ENCODE data around the gene OR13H1. TPM values are rescaled to one million over a fixed set of nuclear protein-coding genes. Genes with fewer than 3 reads are reported as not detected.

OR13H1 gene
- total and polyA plus RNA-seq, 2 donors (not counting 3 experiments of a cell fraction or from before 2014, with no cell fraction given), result not detected

- no TSS peak for BruUV-seq (replicated peaks)
- POLR2A ChIA-PET, result no interaction called here
- no peaks in the 10 kb centered on the region for H3K4me1 ChIP-seq (ENCODE audit: control insufficient read depth, extremely low read depth, insufficient read depth, low read length)
- CTCF ChIA-PET, result no interaction called here
- no peak for DNase-seq (ENCODE audit: low read depth, low spot score)
- dilution Hi-C loops (cut with MboI; ENCODE audit: extremely low pct_ligation_motif_present, low sequenced_read_pairs) (no loop called here), intact Hi-C loops (cut with micrococcal nuclease) (no loop called here)
- H3K9me3 ChIP-seq (replicated peaks; ENCODE audit: control insufficient read depth, insufficient read depth, low read length), result no peaks in the 10 kb centered on the region
- no peak for TF ChIP-seq FOS (IDR thresholded peaks at IDR 0.05; ENCODE audit: borderline replicate concordance, insufficient read depth, low read length)
- no peak for TF ChIP-seq GATA2 (IDR thresholded peaks at IDR 0.05; ENCODE audit: insufficient read depth, insufficient read length, low read depth, low read length)
- TF ChIP-seq, protein P1, sequence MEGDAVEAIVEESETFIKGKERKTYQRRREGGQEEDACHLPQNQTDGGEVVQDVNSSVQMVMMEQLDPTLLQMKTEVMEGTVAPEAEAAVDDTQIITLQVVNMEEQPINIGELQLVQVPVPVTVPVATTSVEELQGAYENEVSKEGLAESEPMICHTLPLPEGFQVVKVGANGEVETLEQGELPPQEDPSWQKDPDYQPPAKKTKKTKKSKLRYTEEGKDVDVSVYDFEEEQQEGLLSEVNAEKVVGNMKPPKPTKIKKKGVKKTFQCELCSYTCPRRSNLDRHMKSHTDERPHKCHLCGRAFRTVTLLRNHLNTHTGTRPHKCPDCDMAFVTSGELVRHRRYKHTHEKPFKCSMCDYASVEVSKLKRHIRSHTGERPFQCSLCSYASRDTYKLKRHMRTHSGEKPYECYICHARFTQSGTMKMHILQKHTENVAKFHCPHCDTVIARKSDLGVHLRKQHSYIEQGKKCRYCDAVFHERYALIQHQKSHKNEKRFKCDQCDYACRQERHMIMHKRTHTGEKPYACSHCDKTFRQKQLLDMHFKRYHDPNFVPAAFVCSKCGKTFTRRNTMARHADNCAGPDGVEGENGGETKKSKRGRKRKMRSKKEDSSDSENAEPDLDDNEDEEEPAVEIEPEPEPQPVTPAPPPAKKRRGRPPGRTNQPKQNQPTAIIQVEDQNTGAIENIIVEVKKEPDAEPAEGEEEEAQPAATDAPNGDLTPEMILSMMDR (IDR thresholded peaks at IDR 0.05; ENCODE audit: extremely low read depth in 1 of 2, insufficient read depth in 1 of 2, low read depth in 1 of 2, low read length in 2 of 2), result no peak
- no peak for TF ChIP-seq MYC (IDR thresholded peaks at IDR 0.05; ENCODE audit: low read depth, low read length)
- TF ChIP-seq POLR2AphosphoS5 (IDR thresholded peaks at IDR 0.05; ENCODE audit: insufficient read depth, low read depth, low read length), result no peak
- TF ChIP-seq EZH2 (IDR thresholded peaks at IDR 0.05; ENCODE audit: borderline replicate concordance, low read depth, low read length, severe bottlenecking), result no peak
- TF ChIP-seq, protein P2, sequence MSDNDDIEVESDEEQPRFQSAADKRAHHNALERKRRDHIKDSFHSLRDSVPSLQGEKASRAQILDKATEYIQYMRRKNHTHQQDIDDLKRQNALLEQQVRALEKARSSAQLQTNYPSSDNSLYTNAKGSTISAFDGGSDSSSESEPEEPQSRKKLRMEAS (IDR thresholded peaks at IDR 0.05; ENCODE audit: insufficient read depth, insufficient read length), result no peak
- no peak for TF ChIP-seq JUN (IDR thresholded peaks at IDR 0.05; ENCODE audit: borderline replicate concordance, insufficient read depth, insufficient read length, low read depth)
- TF ChIP-seq POLR2A (IDR thresholded peaks at IDR 0.05; ENCODE audit: low read depth, low read length), result no peak
- no peak overlapping the region for H2AFZ ChIP-seq (ENCODE audit: low read depth, low read length)
- no peaks in the 10 kb centered on the region for H3K27me3 ChIP-seq (ENCODE audit: control insufficient read depth in 2 of 2, insufficient read depth in 2 of 2, low read length in 2 of 2)
- H3K4me3 ChIP-seq (replicated peaks in 1 of 3; ENCODE audit: insufficient read depth in 1 of 3, low read depth in 1 of 3, low read length in 3 of 3), result no peak overlapping the region
- no peaks in the 10 kb centered on the region for H3K79me2 ChIP-seq (ENCODE audit: control insufficient read depth, insufficient read depth, low read length)
- no peak overlapping the region for H3K4me2 ChIP-seq (ENCODE audit: insufficient read depth, low read length)
- H3K9me1 ChIP-seq (replicated peaks; ENCODE audit: control insufficient read depth, extremely low read depth, insufficient read depth, low read length), result no peaks in the 10 kb centered on the region
- no peak overlapping the region for H3K27ac ChIP-seq (ENCODE audit: insufficient read depth, low read depth, low read length)
- H3K36me3 ChIP-seq (ENCODE audit: control insufficient read depth in 2 of 2, extremely low read depth in 1 of 2, insufficient read depth in 2 of 2, low read length in 2 of 2), result no peaks in the 10 kb centered on the region
- no peaks in the 10 kb centered on the region for H4K20me1 ChIP-seq (replicated peaks; ENCODE audit: control insufficient read depth, extremely low read depth, insufficient read depth, low read length)
- no peak for FAIRE-seq
- H3K9ac ChIP-seq (replicated peaks; ENCODE audit: extremely low read depth, insufficient read depth, low read length), result no peak overlapping the region
These were observed 30.5 kb upstream of the OR13H1 start for GRCh38 chrX:131513159-131513914.

Measured in endothelial cell of umbilical vein (primary cell).